Ishikawa (cell line): Measurements from ENCODE around the gene MLXIP.

Experiments used
- CREB1 ChIP-seq: IDR thresholded peaks from 2 replicates; pipeline ENCODE4 v1.6.1; 2012; ENCODE audit warnings: low read depth
- RAD21 ChIP-seq: IDR thresholded peaks from 2 replicates; pipeline ENCODE4 v1.6.1; 2012; ENCODE audit warnings: low read depth
- REST ChIP-seq: IDR thresholded peaks from 2 replicates; pipeline ENCODE4 v1.6.1; 2012; ENCODE audit warnings: low read depth, mild to moderate bottlenecking
- TAF1 ChIP-seq: IDR thresholded peaks from 2 replicates; pipeline ENCODE4 v1.6.1; 2012; ENCODE audit warnings: low read depth, mild to moderate bottlenecking

GRCh38 chr12:122160761-122161160 is 82.2 kb downstream of the MLXIP start:
- TF ChIP-seq CREB1 (no peak), RAD21 (no peak), TAF1 (no peak), REST (no peak)
